NOMO-1 (cell line): ENCODE measurements around the gene DUSP22.

Experiments
- DNase-seq, 2 experiments: peaks; one replicate each; lab custom pipeline; 2025; ENCODE audit not compliant: unreplicated experiment in 2 of 2; lab: John Stamatoyannopoulos, UW

Gene DUSP22

GRCh38 chr6:349491-349921 is 57.2 kb downstream of the DUSP22 start:
- DNase-seq: no peak

- no peak for DNase-seq
These were observed 58.1 kb downstream of the DUSP22 start for GRCh38 chr6:350371-350770.

- DNase-seq: no peak
These were observed 59.0 kb downstream of the DUSP22 start for GRCh38 chr6:351011-351866.

GRCh38 chr6:351867-352289 is 59.6 kb downstream of the DUSP22 start:
- DNase-seq: no peak

GRCh38 chr6:352474-352873 is 60.2 kb downstream of the DUSP22 start:
- DNase-seq: no peak

- no peak for DNase-seq
These were observed 60.7 kb downstream of the DUSP22 start for GRCh38 chr6:352896-353470.

GRCh38 chr6:353642-354614 is 61.6 kb downstream of the DUSP22 start:
- DNase-seq: no peak

- DNase-seq: no peak
These were observed 62.5 kb downstream of the DUSP22 start for GRCh38 chr6:354631-355280.

- no peak for DNase-seq
These were observed 63.3 kb downstream of the DUSP22 start for GRCh38 chr6:355373-356208.

GRCh38 chr6:356828-357251 is 64.6 kb downstream of the DUSP22 start:
- DNase-seq: no peak

GRCh38 chr6:357261-357790 is 65.0 kb downstream of the DUSP22 start:
- no peak for DNase-seq

- no peak for DNase-seq
These were observed 65.6 kb downstream of the DUSP22 start for GRCh38 chr6:357791-358341.

- DNase-seq: no peak
These were observed 66.1 kb downstream of the DUSP22 start for GRCh38 chr6:358432-358831.

GRCh38 chr6:358847-359246 is 66.6 kb downstream of the DUSP22 start:
- DNase-seq: no peak

- no peak for DNase-seq
These were observed 67.2 kb downstream of the DUSP22 start for GRCh38 chr6:359261-360035.

- no peak for DNase-seq
These were observed 68.1 kb downstream of the DUSP22 start for GRCh38 chr6:360349-360748.

- no peak for DNase-seq
These were observed 68.6 kb downstream of the DUSP22 start for GRCh38 chr6:360764-361373.
